K562 (cell line): ENCODE data around the gene ZSCAN25.

Source experiments
- ARHGAP35 ChIP-seq: fragments of 450-650 bp; IDR thresholded peaks from 2 replicates; pipeline ENCODE4 v1.6.1; 2018; ENCODE audit not compliant: partially characterized antibody
- JUNB ChIP-seq: fragments of 450-650 bp; formaldehyde crosslinking; conservative IDR thresholded peaks from 2 replicates; pipeline ENCODE4 v1.4.0; 2020; ENCODE audit warnings: mild to moderate bottlenecking
- OTX1 ChIP-seq: fragments of 450-650 bp; formaldehyde crosslinking; IDR thresholded peaks from 2 replicates; pipeline ENCODE4 v1.4.0; 2022; ENCODE audit warnings: mild to moderate bottlenecking
- PML ChIP-seq: IDR thresholded peaks from 2 replicates; pipeline ENCODE4 v1.6.1; 2012; ENCODE audit warnings: low read length, inconsistent platforms
- ZNF121 ChIP-seq: sonication (generic); formaldehyde crosslinking; conservative IDR thresholded peaks from 2 replicates; pipeline ENCODE4 v1.8.0; 2022; ENCODE audit warnings: missing genetic modification reagents
- ZNF133 ChIP-seq: fragments of 250-450 bp; sonication (Bioruptor Pico); IDR thresholded peaks from 2 replicates; pipeline ENCODE4 v1.4.0; 2020; ENCODE audit warnings: mild to moderate bottlenecking

DNA sequence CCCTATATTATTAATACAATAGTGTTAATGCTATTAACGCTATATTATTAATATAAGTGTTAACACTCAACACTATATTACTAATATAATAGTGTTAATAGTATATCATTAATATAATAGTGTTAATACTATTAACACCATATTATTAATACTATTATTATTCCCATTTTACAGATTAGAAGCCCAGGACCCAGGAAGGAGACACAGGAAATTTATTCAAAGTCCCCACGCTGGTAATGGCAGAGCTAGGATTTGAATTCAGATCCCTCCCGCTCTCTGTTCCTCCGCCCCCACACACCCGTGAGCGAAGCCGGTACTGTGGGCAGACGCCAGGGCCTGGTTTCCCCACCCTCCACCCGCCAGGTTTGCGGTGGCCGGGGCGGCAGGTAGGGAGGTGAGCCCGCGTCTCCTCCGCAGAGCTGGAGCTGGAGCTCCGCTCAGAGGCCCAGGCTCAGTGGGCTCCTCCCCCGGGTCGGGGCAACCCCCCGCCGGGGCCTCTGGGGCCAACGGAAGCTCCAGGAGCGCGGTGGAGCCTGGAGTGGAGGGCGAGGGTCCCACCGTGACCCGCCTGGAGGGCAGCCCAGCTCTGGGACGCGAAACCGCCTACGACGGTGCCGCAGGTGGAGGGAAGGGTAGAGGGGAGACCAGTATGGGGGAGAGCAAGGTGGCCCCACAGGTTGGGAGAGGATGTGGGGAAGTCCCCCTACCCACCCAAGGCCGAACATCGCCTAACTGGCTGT is 18.8 kb upstream of the ZSCAN25 start, which contains the start of gene TMEM225B:
- no peak for TF ChIP-seq OTX1 (CRISPR knock-in tag)
- no peak for TF ChIP-seq JUNB
- no peak for TF ChIP-seq ARHGAP35
- no peak for TF ChIP-seq ZNF121
- no peak for TF ChIP-seq ZNF133 (CRISPR knock-in tag)
- TF ChIP-seq PML, result no peak
